ENCODE results near the gene TTBK2. TPM values are rescaled to one million over a fixed set of nuclear protein-coding genes. Genes with fewer than 3 reads are reported as not detected.

Gene TTBK2
- total RNA-seq, 2 experiments from 2014 or later: 9.9 to 11.9 TPM

DNA sequence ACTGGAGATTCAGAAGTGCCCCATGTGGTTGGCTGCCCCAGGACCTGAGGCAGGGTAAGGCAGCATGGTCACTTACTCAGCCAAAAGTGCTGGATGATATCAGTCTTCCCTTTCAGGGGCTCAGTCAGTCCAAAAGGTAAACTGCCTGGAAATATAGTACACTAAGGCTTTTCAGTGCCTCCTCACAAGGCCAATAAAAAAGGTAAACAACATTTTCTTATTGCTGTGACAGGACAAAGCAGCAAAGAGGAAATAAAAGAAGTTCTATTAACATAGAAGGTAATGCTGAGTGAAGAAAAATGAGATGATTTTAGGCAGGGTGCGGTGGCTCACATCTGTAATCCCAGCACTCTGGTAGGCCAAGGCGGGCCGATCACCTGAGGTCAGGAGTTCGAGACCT is 117.1 kb downstream of the TTBK2 start:
- Mint-ChIP-seq H3K9me3 (no peaks in the 10 kb centered on the region), H3K36me3 (ENCODE audit: low read depth) (peaks cover 6% of the 10 kb centered on the region), H3K4me1 (ENCODE audit: low read depth) (no peaks in the 10 kb centered on the region), H3K27ac (no peak overlapping the region), H3K4me3 (no peak overlapping the region), H3K27me3 (no peaks in the 10 kb centered on the region)
- TF ChIP-seq, protein P1, sequence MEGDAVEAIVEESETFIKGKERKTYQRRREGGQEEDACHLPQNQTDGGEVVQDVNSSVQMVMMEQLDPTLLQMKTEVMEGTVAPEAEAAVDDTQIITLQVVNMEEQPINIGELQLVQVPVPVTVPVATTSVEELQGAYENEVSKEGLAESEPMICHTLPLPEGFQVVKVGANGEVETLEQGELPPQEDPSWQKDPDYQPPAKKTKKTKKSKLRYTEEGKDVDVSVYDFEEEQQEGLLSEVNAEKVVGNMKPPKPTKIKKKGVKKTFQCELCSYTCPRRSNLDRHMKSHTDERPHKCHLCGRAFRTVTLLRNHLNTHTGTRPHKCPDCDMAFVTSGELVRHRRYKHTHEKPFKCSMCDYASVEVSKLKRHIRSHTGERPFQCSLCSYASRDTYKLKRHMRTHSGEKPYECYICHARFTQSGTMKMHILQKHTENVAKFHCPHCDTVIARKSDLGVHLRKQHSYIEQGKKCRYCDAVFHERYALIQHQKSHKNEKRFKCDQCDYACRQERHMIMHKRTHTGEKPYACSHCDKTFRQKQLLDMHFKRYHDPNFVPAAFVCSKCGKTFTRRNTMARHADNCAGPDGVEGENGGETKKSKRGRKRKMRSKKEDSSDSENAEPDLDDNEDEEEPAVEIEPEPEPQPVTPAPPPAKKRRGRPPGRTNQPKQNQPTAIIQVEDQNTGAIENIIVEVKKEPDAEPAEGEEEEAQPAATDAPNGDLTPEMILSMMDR (IDR thresholded peaks at IDR 0.05): no peak
- CTCF ChIA-PET: no interaction called here
- no peak for ATAC-seq
- intact Hi-C loops (cut with micrococcal nuclease): no loop called here
- DNase-seq: no peak
- POLR2A ChIA-PET: no interaction called here

DNA sequence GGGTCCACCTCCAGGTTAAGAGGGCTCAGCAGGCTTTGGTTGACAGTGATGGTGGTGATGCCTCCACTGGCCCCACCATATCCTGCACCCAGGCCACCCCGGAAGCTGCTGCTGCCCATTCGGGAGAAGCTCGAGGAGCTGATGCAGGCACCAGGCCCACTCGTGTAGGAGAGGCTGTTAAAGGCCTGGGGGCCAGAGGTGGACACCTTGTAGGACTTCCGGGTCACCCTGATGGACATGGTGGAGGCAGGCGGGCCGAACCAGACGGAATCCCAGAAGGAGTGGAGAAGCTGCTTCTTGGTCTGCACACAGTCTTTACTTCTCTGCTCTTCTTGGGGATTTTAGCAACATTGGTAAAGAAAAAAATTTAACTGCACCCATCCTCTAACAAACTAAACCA is 118.4 kb downstream of the TTBK2 start:
- intact Hi-C loops (cut with micrococcal nuclease): no loop called here
- TF ChIP-seq, protein P1 (IDR thresholded peaks at IDR 0.05): no peak
- Mint-ChIP-seq H3K27me3 (no peaks in the 10 kb centered on the region), H3K36me3 (ENCODE audit: low read depth) (peaks cover 6% of the 10 kb centered on the region), H3K27ac (no peak overlapping the region), H3K9me3 (no peaks in the 10 kb centered on the region), H3K4me3 (no peak overlapping the region), H3K4me1 (ENCODE audit: low read depth) (no peaks in the 10 kb centered on the region)
- ChIA-PET CTCF (interaction anchor here (1.6 to 3.4 kb wide), 5 partner anchors 8 to 191 kb away, joined by 3 to 19 read pairs (median 5); no protein-coding TSS in a partner anchor), POLR2A (no interaction called here)
- ATAC-seq (no peak), DNase-seq (no peak)

DNA sequence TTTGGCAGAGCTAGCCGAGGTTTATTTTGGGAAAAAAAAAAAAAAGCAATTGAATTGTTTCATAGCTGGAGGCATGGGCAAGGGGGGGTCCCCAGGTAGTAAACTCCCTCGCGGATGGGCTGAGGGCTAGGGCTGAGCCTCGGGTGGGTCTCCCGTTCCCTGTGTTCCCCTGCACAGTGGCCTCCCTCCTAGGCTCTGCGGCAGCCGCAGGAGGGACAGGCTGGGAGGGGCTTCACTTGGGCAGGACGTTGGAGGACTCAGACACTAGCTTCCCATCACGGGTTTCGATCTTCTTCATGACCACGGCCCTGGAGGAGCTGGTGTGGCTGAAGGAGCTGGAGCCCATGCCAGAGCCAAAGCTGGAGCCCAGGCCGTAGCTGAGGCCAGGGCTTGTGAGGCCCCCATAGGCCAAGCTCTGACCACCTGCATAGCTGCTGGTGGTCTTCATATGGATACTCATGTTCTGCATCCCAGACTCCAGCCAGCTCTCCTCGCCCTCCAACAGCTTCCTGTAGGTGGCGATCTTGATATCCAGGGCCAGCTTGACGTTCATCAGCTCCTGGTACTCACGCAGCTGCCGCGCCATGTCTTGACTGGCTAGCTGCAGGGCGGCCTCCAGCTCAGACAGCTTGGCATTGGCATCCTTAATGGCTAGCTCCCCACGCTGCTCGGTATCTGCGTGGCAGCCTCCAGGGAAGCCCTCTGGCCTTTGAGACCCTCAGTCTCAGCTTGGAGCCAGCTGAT is 119.7 kb downstream of the TTBK2 start:
- ATAC-seq: no peak
- H3K36me3 Mint-ChIP-seq (ENCODE audit: low read depth): peaks cover 6% of the 10 kb centered on the region
- no peaks in the 10 kb centered on the region for H3K9me3 Mint-ChIP-seq
- intact Hi-C loops (cut with micrococcal nuclease): no loop called here
- H3K27me3 Mint-ChIP-seq: no peaks in the 10 kb centered on the region
- H3K4me3 Mint-ChIP-seq: no peak overlapping the region
- TF ChIP-seq, protein P1 (IDR thresholded peaks at IDR 0.05): peak; percentile 23
- peak; percentile 15 for DNase-seq
- no peak overlapping the region for H3K27ac Mint-ChIP-seq
- ChIA-PET CTCF (interaction anchor here (0.8 to 3.4 kb wide), 9 partner anchors 9 to 192 kb away, joined by 3 to 19 read pairs (median 5); no protein-coding TSS in a partner anchor), POLR2A (interaction anchor here (0.7 kb wide), 1 partner anchor 9 kb away, joined by 3 read pairs; no protein-coding TSS in a partner anchor)
- H3K4me1 Mint-ChIP-seq (ENCODE audit: low read depth): no peaks in the 10 kb centered on the region

GRCh38 chr15:42798802-42799201 is 121.8 kb downstream of the TTBK2 start:
- DNase-seq (no peak), ATAC-seq (no peak)
- ChIA-PET POLR2A (interaction anchor here (1.1 kb wide), 1 partner anchor 10 kb away, joined by 3 read pairs; no protein-coding TSS in a partner anchor), CTCF (no interaction called here)
- TF ChIP-seq, protein P1 (IDR thresholded peaks at IDR 0.05): no peak
- intact Hi-C loops (cut with micrococcal nuclease): loop anchor here (5.0 kb wide), 1 partner anchor 123 kb away; the partner anchor contains the start of gene TTBK2
- no peak overlapping the region for H3K4me3 Mint-ChIP-seq
- H3K27me3 Mint-ChIP-seq: no peaks in the 10 kb centered on the region
- H3K27ac Mint-ChIP-seq: no peak overlapping the region
- H3K4me1 Mint-ChIP-seq (ENCODE audit: low read depth): no peaks in the 10 kb centered on the region
- H3K9me3 Mint-ChIP-seq: no peaks in the 10 kb centered on the region
- peaks cover 6% of the 10 kb centered on the region for H3K36me3 Mint-ChIP-seq (ENCODE audit: low read depth)
